A549 (cell line): ENCODE results near the gene TF. TPM values are rescaled to one million over a fixed set of nuclear protein-coding genes. Genes with fewer than 3 reads are reported as not detected.

ENCODE experiments used
- ATAC-seq, 2 experiments: fragments of 200-7000 bp in 1 of 2; fragments of >200 bp in 1 of 2; cut with Nextera tagmentation in 1 of 2; cut with Tn5 transposase in 1 of 2; 3 replicates each; pipeline versions ENCODE4 v1.8.0 to v1.9.1; 2018 to 2020; ENCODE audit warnings: mild to moderate bottlenecking in 1 of 2, moderate library complexity in 1 of 2
- CTCF ChIA-PET: fragments of 300-600 bp; sonication (Branson Sonifier 250); formaldehyde crosslinking; extraction: SDS; loops from one replicate; lab custom pipeline; 2021; ENCODE audit warnings: antibody characterized with exemption, inconsistent platforms; lab: Yijun Ruan, JAX
- POLR2A ChIA-PET: fragments of 350-600 bp; formaldehyde crosslinking; extraction: SDS; loops from one replicate; lab custom pipeline; 2021; ENCODE audit warnings: antibody characterized with exemption, inconsistent platforms; lab: Yijun Ruan, JAX
- DNase-seq, 2 experiments: peaks; one replicate each; pipeline versions ENCODE4 v3.0.0 to v3.0.0-alpha.2; 2011 to 2016; ENCODE audit warnings: low read depth in 1 of 2, low spot score in 1 of 2
- FAIRE-seq: peaks from 2 replicates; lab custom pipeline; 2011; peaks lifted over from hg19 to GRCh38; lab: Jason Lieb, UNC
- H3K27ac ChIP-seq, 2 experiments: fragments of >200 bp; sonication (Bioruptor Twin); formaldehyde crosslinking; 3 replicates each; pipeline ENCODE4 v1.5.1; 2016 to 2017
- H3K4me1 ChIP-seq: fragments of >200 bp; sonication (Bioruptor Twin); formaldehyde crosslinking; 3 replicates; pipeline ENCODE4 v1.6.1; 2016
- H3K4me2 ChIP-seq: fragments of >200 bp; sonication (Bioruptor Twin); formaldehyde crosslinking; 3 replicates; pipeline ENCODE4 v1.6.1; 2016
- H3K4me3 ChIP-seq: fragments of >200 bp; sonication (Bioruptor Twin); formaldehyde crosslinking; 3 replicates; pipeline ENCODE4 v1.5.1; 2016
- H3K9me3 ChIP-seq: fragments of >200 bp; sonication (Bioruptor Twin); formaldehyde crosslinking; 3 replicates; pipeline ENCODE4 v1.6.1; 2016
- BCL3 ChIP-seq: fragments of >200 bp; sonication (Bioruptor Twin); formaldehyde crosslinking; IDR thresholded peaks from 3 replicates; pipeline ENCODE4 v1.6.1; 2016
- BHLHE40 ChIP-seq: IDR thresholded peaks from 2 replicates; pipeline ENCODE4 v1.6.1; 2012; ENCODE audit warnings: low read depth, low read length, inconsistent platforms
- CEBPB ChIP-seq, 2 experiments: fragments of >200 bp in 1 of 2; sonication (Bioruptor Twin) in 1 of 2; formaldehyde crosslinking in 1 of 2; IDR thresholded peaks; 2 replicates each; pipeline ENCODE4 v1.6.1; 2012 to 2016
- CHD2 ChIP-seq: fragments of 150-350 bp; IDR thresholded peaks from 2 replicates; pipeline ENCODE4 v1.6.1; 2014; ENCODE audit warnings: low read length; ENCODE audit not compliant: partially characterized antibody
- EHF ChIP-seq: fragments of 250-450 bp; sonication (Bioruptor Pico); IDR thresholded peaks from 2 replicates; pipeline ENCODE4 v1.5.0; 2020; ENCODE audit warnings: mild to moderate bottlenecking
- EHMT2 ChIP-seq: fragments of 200-600 bp; sonication (generic); IDR thresholded peaks from 2 replicates; pipeline ENCODE4 v1.6.1; 2016; ENCODE audit warnings: antibody characterized with exemption, low read depth, mild to moderate bottlenecking, moderate library complexity
- ELK1 ChIP-seq: fragments of 150-350 bp; IDR thresholded peaks from 2 replicates; pipeline ENCODE4 v1.6.1; 2014; ENCODE audit warnings: low read depth, mild to moderate bottlenecking, low read length
- EP300 ChIP-seq, 2 experiments: fragments of >200 bp; sonication (Bioruptor Twin); formaldehyde crosslinking; IDR thresholded peaks; 2 replicates in 1 of 2; 3 replicates in 1 of 2; pipeline ENCODE4 v1.6.1; 2016 to 2017
- GATA3 ChIP-seq: IDR thresholded peaks from 2 replicates; pipeline ENCODE4 v1.6.1; 2012; ENCODE audit warnings: borderline replicate concordance
- HDAC2 ChIP-seq: fragments of 200-600 bp; sonication (generic); IDR thresholded peaks from 2 replicates; pipeline ENCODE4 v1.6.1; 2016
- HES2 ChIP-seq: fragments of >200 bp; sonication (Bioruptor Twin); formaldehyde crosslinking; IDR thresholded peaks from 2 replicates; pipeline ENCODE4 v1.6.1; 2016
- HOXB13 ChIP-seq: fragments of 250-450 bp; sonication (Bioruptor Pico); IDR thresholded peaks from 2 replicates; pipeline ENCODE4 v1.5.0; 2020; ENCODE audit warnings: low read depth, mild to moderate bottlenecking, moderate library complexity
- JUN ChIP-seq, 2 experiments: fragments of >200 bp; sonication (Bioruptor Twin); formaldehyde crosslinking; IDR thresholded peaks; 2 replicates in 1 of 2; 3 replicates in 1 of 2; pipeline ENCODE4 v1.6.1; 2016 to 2017
- NFE2L2 ChIP-seq: fragments of 150-350 bp; conservative IDR thresholded peaks from 2 replicates; pipeline ENCODE4 v1.6.1; 2014; ENCODE audit warnings: low read length
- NPAS2 ChIP-seq: fragments of 250-450 bp; sonication (Bioruptor Pico); IDR thresholded peaks from 2 replicates; pipeline ENCODE4 v1.8.0; 2022; ENCODE audit warnings: mild to moderate bottlenecking, moderate library complexity, borderline replicate concordance
- NR3C1 ChIP-seq: fragments of >200 bp; sonication (Bioruptor Twin); formaldehyde crosslinking; IDR thresholded peaks from 3 replicates; pipeline ENCODE4 v1.6.1; 2017
- PHF8 ChIP-seq: fragments of 200-600 bp; sonication (generic); IDR thresholded peaks from 2 replicates; pipeline ENCODE4 v1.6.1; 2016; ENCODE audit warnings: low read depth, mild to moderate bottlenecking, antibody characterized with exemption, moderate library complexity, borderline replicate concordance
- POLR2A ChIP-seq: IDR thresholded peaks from 2 replicates; pipeline ENCODE4 v1.6.1; 2012; ENCODE audit warnings: mild to moderate bottlenecking, low read length
- POLR2AphosphoS2 ChIP-seq: conservative IDR thresholded peaks from 2 replicates; pipeline ENCODE4 v1.6.1; 2012; ENCODE audit warnings: low read length, improper control_type of control experiment, inconsistent platforms
- RCOR1 ChIP-seq: fragments of 150-350 bp; IDR thresholded peaks from 2 replicates; pipeline ENCODE4 v1.6.1; 2014; ENCODE audit warnings: antibody characterized with exemption, low read length, low read depth
- SMC3 ChIP-seq: fragments of >200 bp; sonication (Bioruptor Twin); formaldehyde crosslinking; IDR thresholded peaks from 3 replicates; pipeline ENCODE4 v1.6.1; 2018; ENCODE audit warnings: inconsistent platforms
- SREBF2 ChIP-seq: fragments of 450-650 bp; IDR thresholded peaks from 2 replicates; pipeline ENCODE4 v1.6.1; 2014; ENCODE audit warnings: mild to moderate bottlenecking, moderate library complexity
- TP53 ChIP-seq: fragments of 250-450 bp; sonication (Bioruptor Pico); IDR thresholded peaks from 2 replicates; pipeline ENCODE4 v1.5.0; 2021; ENCODE audit warnings: mild to moderate bottlenecking, moderate library complexity
- ZC3H11A ChIP-seq: fragments of 450-650 bp; IDR thresholded peaks from 2 replicates; pipeline ENCODE4 v1.6.1; 2014; ENCODE audit warnings: antibody characterized with exemption, mild to moderate bottlenecking
- ZNF302 ChIP-seq: fragments of 250-450 bp; sonication (Bioruptor Pico); IDR thresholded peaks from 2 replicates; pipeline ENCODE4 v1.9.0; 2021; ENCODE audit warnings: inconsistent platforms, mild to moderate bottlenecking, moderate library complexity
- WGBS: methylation state at CpG from one replicate; pipeline ENCODE4 v1.1.6; 2017; ENCODE audit errors: missing lambda C conversion rate; 5-methylcytosine and 5-hydroxymethylcytosine counted together
- polyA plus RNA-seq, 4 experiments: library from polyadenylated mRNA; depleted of rRNA in 3 of 4; stranded (reverse); fragments of >200 nt; fragmentation: RNase III in 1 of 4; extraction: RNeasy Plus Mini Kit Qiagen cat#74134 plus additional on column Dnase treatment in 1 of 4; gene quantifications; 2 replicates in 3 of 4; 3 replicates in 1 of 4; pipeline ENCODE4 v1.2.3, GENCODE V29; 2011 to 2017
- TF ChIP-seq, protein P1 (sequence below): fragments of 200-600 bp; sonication (generic); IDR thresholded peaks from 2 replicates; pipeline ENCODE4 v1.6.1; 2016; ENCODE audit warnings: antibody characterized with exemption, mild to moderate bottlenecking, moderate library complexity
- TF ChIP-seq, protein P2 (sequence below): IDR thresholded peaks from 2 replicates; pipeline ENCODE4 v1.6.1; 2012

Gene TF
- polyA plus RNA-seq, 2 of the 4 experiments (the other 2 are of a cell fraction): 0.53 to 10.5 TPM

DNA sequence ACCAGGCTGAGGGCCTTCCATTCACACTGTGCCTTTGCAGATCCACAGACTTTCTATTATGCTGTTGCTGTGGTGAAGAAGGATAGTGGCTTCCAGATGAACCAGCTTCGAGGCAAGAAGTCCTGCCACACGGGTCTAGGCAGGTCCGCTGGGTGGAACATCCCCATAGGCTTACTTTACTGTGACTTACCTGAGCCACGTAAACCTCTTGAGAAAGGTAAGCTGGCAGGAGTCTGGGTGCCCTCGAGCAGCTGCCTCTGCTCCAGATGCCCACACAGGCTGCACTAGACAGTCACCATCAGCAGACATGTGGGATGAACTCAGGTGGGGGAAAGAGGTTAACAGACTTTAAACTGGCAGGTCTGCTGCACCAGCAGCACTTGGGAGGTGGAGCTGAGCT lies 8.3 kb downstream of the TF start:
- H3K4me1 ChIP-seq: no peaks in the 10 kb centered on the region
- no peak overlapping the region for H3K27ac ChIP-seq
- DNase-seq (no peak), FAIRE-seq (no peak), ATAC-seq (no peak)
- no peaks in the 10 kb centered on the region for H3K9me3 ChIP-seq
- POLR2A ChIA-PET: no interaction called here
- no peak overlapping the region for H3K4me2 ChIP-seq
- WGBS: 81% methylated on average over 5 of the region's 5 CpGs
- CTCF ChIA-PET: no interaction called here
- no peak for TF ChIP-seq PHF8
- TF ChIP-seq HES2: no peak
- TF ChIP-seq NR3C1: no peak
- TF ChIP-seq POLR2AphosphoS2: no peak
- TF ChIP-seq, protein P1, sequence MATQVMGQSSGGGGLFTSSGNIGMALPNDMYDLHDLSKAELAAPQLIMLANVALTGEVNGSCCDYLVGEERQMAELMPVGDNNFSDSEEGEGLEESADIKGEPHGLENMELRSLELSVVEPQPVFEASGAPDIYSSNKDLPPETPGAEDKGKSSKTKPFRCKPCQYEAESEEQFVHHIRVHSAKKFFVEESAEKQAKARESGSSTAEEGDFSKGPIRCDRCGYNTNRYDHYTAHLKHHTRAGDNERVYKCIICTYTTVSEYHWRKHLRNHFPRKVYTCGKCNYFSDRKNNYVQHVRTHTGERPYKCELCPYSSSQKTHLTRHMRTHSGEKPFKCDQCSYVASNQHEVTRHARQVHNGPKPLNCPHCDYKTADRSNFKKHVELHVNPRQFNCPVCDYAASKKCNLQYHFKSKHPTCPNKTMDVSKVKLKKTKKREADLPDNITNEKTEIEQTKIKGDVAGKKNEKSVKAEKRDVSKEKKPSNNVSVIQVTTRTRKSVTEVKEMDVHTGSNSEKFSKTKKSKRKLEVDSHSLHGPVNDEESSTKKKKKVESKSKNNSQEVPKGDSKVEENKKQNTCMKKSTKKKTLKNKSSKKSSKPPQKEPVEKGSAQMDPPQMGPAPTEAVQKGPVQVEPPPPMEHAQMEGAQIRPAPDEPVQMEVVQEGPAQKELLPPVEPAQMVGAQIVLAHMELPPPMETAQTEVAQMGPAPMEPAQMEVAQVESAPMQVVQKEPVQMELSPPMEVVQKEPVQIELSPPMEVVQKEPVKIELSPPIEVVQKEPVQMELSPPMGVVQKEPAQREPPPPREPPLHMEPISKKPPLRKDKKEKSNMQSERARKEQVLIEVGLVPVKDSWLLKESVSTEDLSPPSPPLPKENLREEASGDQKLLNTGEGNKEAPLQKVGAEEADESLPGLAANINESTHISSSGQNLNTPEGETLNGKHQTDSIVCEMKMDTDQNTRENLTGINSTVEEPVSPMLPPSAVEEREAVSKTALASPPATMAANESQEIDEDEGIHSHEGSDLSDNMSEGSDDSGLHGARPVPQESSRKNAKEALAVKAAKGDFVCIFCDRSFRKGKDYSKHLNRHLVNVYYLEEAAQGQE: no peak
- TF ChIP-seq NPAS2 (CRISPR knock-in tag): no peak
- TF ChIP-seq HDAC2: no peak
- no peak for TF ChIP-seq TP53 (CRISPR knock-in tag)
- no peak for TF ChIP-seq POLR2A
- no peak for TF ChIP-seq ELK1
- no peak for TF ChIP-seq NFE2L2
- no peak for TF ChIP-seq SREBF2
- no peak for TF ChIP-seq CEBPB (IDR thresholded peaks at IDR 0.05)
- TF ChIP-seq, all 56 proteins: peak for 0
- no peak overlapping the region for H3K4me3 ChIP-seq

DNA sequence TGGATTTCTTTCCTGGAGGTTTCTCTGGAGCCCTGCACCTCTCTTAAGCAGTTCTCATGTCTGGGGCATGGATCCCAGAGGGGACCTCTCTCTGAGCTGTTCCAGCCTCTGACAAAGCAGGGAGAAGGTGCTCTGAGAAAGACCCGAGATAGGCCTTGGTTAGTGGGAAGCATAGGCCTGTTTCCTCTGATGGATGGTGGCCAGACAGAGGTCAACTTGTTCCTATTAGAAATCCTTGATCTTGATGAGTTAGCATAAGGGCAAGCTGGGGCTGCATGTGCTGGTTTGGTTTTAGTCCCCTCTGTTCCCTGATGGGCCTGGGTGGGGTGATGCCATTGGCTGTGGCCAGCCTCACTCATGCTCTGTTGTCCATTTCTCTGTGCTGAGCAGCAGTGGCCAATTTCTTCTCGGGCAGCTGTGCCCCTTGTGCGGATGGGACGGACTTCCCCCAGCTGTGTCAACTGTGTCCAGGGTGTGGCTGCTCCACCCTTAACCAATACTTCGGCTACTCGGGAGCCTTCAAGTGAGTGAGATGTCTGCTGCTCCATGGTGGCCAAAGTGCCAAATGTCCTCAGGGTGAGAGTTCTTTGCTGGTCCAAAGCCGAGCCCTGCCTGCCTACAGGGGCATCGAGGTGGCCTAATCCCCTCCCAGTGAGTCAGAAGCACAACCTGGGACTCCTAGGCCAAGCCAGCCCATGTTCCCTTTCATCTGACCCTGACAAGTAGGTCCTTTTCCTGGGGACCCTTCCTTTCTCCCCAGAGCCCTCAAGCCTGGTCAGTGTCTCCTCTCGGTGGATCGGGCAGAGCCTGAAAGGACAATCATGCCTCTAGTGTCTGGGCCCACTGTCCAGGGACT lies 9.0 kb downstream of the TF start:
- Histone ChIP-seq H3K9me3 (no peaks in the 10 kb centered on the region), H3K27ac (no peak overlapping the region), H3K4me3 (no peak overlapping the region), H3K4me2 (no peak overlapping the region), H3K4me1 (no peaks in the 10 kb centered on the region)
- CTCF ChIA-PET: no interaction called here
- POLR2A ChIA-PET: no interaction called here
- DNase-seq (no peak), FAIRE-seq (no peak), ATAC-seq (no peak; a peak in 1 of 6 replicates)
- WGBS: 70% methylated on average over 6 of the region's 10 CpGs
- no peak for TF ChIP-seq ZC3H11A
- TF ChIP-seq HDAC2: no peak
- TF ChIP-seq GATA3: no peak
- no peak for TF ChIP-seq RCOR1
- TF ChIP-seq BHLHE40: no peak
- TF ChIP-seq CHD2: no peak
- no peak for TF ChIP-seq HES2
- TF ChIP-seq SMC3: no peak
- no peak for TF ChIP-seq BCL3
- no peak for TF ChIP-seq SREBF2
- no peak for TF ChIP-seq EP300 (IDR thresholded peaks at IDR 0.05)
- TF ChIP-seq, protein P2, sequence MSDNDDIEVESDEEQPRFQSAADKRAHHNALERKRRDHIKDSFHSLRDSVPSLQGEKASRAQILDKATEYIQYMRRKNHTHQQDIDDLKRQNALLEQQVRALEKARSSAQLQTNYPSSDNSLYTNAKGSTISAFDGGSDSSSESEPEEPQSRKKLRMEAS: no peak
- no peak for TF ChIP-seq NPAS2 (CRISPR knock-in tag)
- no peak for TF ChIP-seq HOXB13 (CRISPR knock-in tag)
- TF ChIP-seq JUN (IDR thresholded peaks at IDR 0.05): no peak
- TF ChIP-seq EHMT2: no peak
- no peak for TF ChIP-seq EHF (CRISPR knock-in tag)
- TF ChIP-seq, protein P1: no peak
- TF ChIP-seq ZNF302 (CRISPR knock-in tag): no peak
